ENCODE results near the gene DNAI2.
"Not testable (repeated sequence)": the region's sequence is repeated elsewhere in the genome, so short reads cannot be mapped to it uniquely, and the experiment has no call there.

Gene DNAI2

DNA sequence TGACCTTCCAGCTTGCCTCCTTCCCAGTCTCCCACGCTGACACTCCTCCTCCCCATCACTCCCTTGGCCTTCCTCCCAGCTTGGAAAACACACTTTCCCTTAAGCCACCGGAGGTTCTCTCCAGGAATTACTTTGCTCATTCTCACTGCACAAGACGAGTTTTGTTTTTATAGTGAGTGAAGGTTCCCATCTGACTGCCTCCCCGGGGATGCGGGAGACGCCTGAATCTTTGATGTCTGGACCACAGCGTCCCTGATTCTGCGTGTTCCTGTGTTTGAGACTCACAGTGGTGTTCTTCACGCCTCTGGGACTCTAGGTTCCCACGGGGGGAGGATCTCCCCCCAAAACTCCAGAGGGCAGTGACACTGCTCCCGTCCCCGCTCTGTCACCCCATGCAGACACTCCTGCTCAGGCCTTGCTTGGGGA is 2.0 kb downstream of the DNAI2 start:
- H3K9me3 ChIP-seq (ENCODE audit: insufficient read depth, low read depth, low read length): no peaks in the 10 kb centered on the region
- no peaks in the 10 kb centered on the region for H3K9me2 ChIP-seq (replicated peaks; ENCODE audit: low read depth, low read length)
- peaks cover 49% of the 10 kb centered on the region for H3K27me3 ChIP-seq (ENCODE audit: insufficient read depth, low read length, poor library complexity, severe bottlenecking)
- no peaks in the 10 kb centered on the region for H3K36me3 ChIP-seq (ENCODE audit: insufficient read depth, low read length)
- H3K9ac ChIP-seq (ENCODE audit: low read depth, low read length, poor library complexity, severe bottlenecking): no peak overlapping the region
- TF ChIP-seq EZH2phosphoT487 (IDR thresholded peaks at IDR 0.05; ENCODE audit: borderline replicate concordance): no peak
- TF ChIP-seq, protein P1, sequence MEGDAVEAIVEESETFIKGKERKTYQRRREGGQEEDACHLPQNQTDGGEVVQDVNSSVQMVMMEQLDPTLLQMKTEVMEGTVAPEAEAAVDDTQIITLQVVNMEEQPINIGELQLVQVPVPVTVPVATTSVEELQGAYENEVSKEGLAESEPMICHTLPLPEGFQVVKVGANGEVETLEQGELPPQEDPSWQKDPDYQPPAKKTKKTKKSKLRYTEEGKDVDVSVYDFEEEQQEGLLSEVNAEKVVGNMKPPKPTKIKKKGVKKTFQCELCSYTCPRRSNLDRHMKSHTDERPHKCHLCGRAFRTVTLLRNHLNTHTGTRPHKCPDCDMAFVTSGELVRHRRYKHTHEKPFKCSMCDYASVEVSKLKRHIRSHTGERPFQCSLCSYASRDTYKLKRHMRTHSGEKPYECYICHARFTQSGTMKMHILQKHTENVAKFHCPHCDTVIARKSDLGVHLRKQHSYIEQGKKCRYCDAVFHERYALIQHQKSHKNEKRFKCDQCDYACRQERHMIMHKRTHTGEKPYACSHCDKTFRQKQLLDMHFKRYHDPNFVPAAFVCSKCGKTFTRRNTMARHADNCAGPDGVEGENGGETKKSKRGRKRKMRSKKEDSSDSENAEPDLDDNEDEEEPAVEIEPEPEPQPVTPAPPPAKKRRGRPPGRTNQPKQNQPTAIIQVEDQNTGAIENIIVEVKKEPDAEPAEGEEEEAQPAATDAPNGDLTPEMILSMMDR (conservative IDR thresholded peaks at IDR 0.05; ENCODE audit: low read length): no peak
- H2AFZ ChIP-seq (ENCODE audit: low read length): no peak overlapping the region
- H3K4me1 ChIP-seq (ENCODE audit: insufficient read depth, low read length, poor library complexity, severe bottlenecking): no peaks in the 10 kb centered on the region
- no peaks in the 10 kb centered on the region for H4K20me1 ChIP-seq (ENCODE audit: insufficient read depth, low read length, poor library complexity, severe bottlenecking)
- no peak overlapping the region for H3K4me2 ChIP-seq (ENCODE audit: low read depth, low read length, poor library complexity, severe bottlenecking)
- no peak overlapping the region for H3K4me3 ChIP-seq (ENCODE audit: low read length, poor library complexity, severe bottlenecking)
- H3K79me2 ChIP-seq (ENCODE audit: insufficient read depth, low read length): no peaks in the 10 kb centered on the region
- no peaks in the 10 kb centered on the region for H3F3A ChIP-seq (ENCODE audit: low read depth)

DNA sequence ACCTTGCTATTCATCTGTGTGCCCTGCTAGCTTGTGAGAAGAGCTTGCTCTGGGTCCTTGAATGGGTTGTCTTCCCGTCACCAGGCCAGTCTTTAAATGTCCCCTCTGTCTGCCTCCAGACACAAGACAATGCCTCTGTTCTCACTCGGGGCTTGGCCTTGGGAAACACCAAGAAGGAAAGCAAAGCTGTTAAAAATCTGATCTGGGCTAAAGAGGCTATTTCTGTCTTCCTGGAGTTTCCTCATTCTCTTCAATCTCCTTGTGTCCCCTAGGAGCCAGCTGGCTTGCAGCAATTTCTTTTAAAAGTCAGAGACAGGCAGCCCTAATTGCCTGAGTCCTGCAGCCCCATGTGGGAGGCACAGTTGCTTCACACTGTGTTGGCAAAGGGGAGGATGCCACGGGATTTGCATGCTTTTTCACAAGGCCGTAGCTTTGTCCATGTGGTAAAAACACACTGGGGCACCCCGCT is 2.5 kb downstream of the DNAI2 start:
- H3K9ac ChIP-seq (ENCODE audit: low read depth, low read length, poor library complexity, severe bottlenecking): no peak overlapping the region
- no peaks in the 10 kb centered on the region for H3K9me3 ChIP-seq (ENCODE audit: insufficient read depth, low read depth, low read length)
- H3K4me3 ChIP-seq (ENCODE audit: low read length, poor library complexity, severe bottlenecking): no peak overlapping the region
- TF ChIP-seq, protein P1 (conservative IDR thresholded peaks at IDR 0.05; ENCODE audit: low read length): no peak
- TF ChIP-seq EZH2phosphoT487 (IDR thresholded peaks at IDR 0.05; ENCODE audit: borderline replicate concordance): no peak
- no peaks in the 10 kb centered on the region for H3K4me1 ChIP-seq (ENCODE audit: insufficient read depth, low read length, poor library complexity, severe bottlenecking)
- no peak overlapping the region for H3K4me2 ChIP-seq (ENCODE audit: low read depth, low read length, poor library complexity, severe bottlenecking)
- no peaks in the 10 kb centered on the region for H4K20me1 ChIP-seq (ENCODE audit: insufficient read depth, low read length, poor library complexity, severe bottlenecking)
- no peak overlapping the region for H2AFZ ChIP-seq (ENCODE audit: low read length)
- peaks cover 51% of the 10 kb centered on the region for H3K27me3 ChIP-seq (ENCODE audit: insufficient read depth, low read length, poor library complexity, severe bottlenecking)
- H3K79me2 ChIP-seq (ENCODE audit: insufficient read depth, low read length): no peaks in the 10 kb centered on the region
- no peaks in the 10 kb centered on the region for H3F3A ChIP-seq (ENCODE audit: low read depth)
- H3K36me3 ChIP-seq (ENCODE audit: insufficient read depth, low read length): no peaks in the 10 kb centered on the region
- H3K9me2 ChIP-seq (replicated peaks; ENCODE audit: low read depth, low read length): no peaks in the 10 kb centered on the region

DNA sequence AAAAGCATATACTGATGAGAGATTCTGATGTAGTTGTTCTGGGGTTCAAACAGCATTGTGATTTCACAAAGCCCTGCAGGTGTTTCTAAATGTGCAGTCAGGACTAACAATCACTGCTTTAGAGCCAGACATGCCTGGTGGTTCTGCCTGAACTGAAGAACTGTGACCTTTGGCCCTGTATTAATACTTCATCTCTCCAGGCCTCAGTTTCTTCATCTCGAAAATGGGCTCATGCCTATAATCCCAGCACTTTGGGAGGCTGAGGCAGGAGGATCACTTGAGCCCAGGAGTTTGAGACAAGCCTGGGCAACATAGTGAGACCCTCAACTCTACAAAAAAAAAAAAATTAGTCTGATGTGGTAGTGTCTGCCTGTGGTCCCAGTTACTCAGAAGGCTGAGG is 3.9 kb downstream of the DNAI2 start:
- no peak overlapping the region for H3K4me3 ChIP-seq (ENCODE audit: low read length, poor library complexity, severe bottlenecking)
- no peaks in the 10 kb centered on the region for H4K20me1 ChIP-seq (ENCODE audit: insufficient read depth, low read length, poor library complexity, severe bottlenecking)
- no peak overlapping the region for H2AFZ ChIP-seq (ENCODE audit: low read length)
- no peaks in the 10 kb centered on the region for H3K9me2 ChIP-seq (replicated peaks; ENCODE audit: low read depth, low read length)
- TF ChIP-seq, protein P1 (conservative IDR thresholded peaks at IDR 0.05; ENCODE audit: low read length): no peak
- no peak for TF ChIP-seq EZH2phosphoT487 (IDR thresholded peaks at IDR 0.05; ENCODE audit: borderline replicate concordance)
- peaks cover 5% of the 10 kb centered on the region for H3K4me1 ChIP-seq (ENCODE audit: insufficient read depth, low read length, poor library complexity, severe bottlenecking)
- H3K27me3 ChIP-seq (ENCODE audit: insufficient read depth, low read length, poor library complexity, severe bottlenecking): peaks cover 63% of the 10 kb centered on the region
- no peak overlapping the region for H3K9ac ChIP-seq (ENCODE audit: low read depth, low read length, poor library complexity, severe bottlenecking)
- no peaks in the 10 kb centered on the region for H3K79me2 ChIP-seq (ENCODE audit: insufficient read depth, low read length)
- no peak overlapping the region for H3K4me2 ChIP-seq (ENCODE audit: low read depth, low read length, poor library complexity, severe bottlenecking)
- H3K36me3 ChIP-seq (ENCODE audit: insufficient read depth, low read length): no peaks in the 10 kb centered on the region
- H3K9me3 ChIP-seq (ENCODE audit: insufficient read depth, low read depth, low read length): no peaks in the 10 kb centered on the region
- no peaks in the 10 kb centered on the region for H3F3A ChIP-seq (ENCODE audit: low read depth)

DNA sequence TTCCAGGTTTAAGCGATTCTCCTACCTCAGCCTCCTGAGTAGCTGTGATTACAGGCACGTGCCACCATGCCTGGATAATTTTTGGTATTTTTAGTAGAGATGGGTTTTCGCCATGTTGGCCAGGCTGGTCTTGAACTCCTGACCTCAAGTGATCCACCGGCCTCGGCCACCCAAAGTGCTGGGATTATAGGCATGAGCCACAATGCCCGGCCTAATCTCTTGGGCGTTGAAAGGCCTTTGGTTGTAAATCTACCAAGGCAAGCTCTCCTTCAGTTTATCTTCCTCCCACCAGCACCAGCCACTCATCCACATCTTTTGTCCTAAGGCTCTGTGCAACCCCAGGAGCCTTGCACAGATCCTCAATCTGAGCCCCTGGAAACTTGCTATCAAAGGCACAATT is 5.6 kb downstream of the DNAI2 start:
- H3K4me2 ChIP-seq (ENCODE audit: low read depth, low read length, poor library complexity, severe bottlenecking); H3K4me3 ChIP-seq (ENCODE audit: low read length, poor library complexity, severe bottlenecking); H3K4me1 ChIP-seq (ENCODE audit: insufficient read depth, low read length, poor library complexity, severe bottlenecking); H3K9me2 ChIP-seq (replicated peaks; ENCODE audit: low read depth, low read length); H2AFZ ChIP-seq (ENCODE audit: low read length); H3K9ac ChIP-seq (ENCODE audit: low read depth, low read length, poor library complexity, severe bottlenecking); H3K79me2 ChIP-seq (ENCODE audit: insufficient read depth, low read length); H3K9me3 ChIP-seq (ENCODE audit: insufficient read depth, low read depth, low read length); H4K20me1 ChIP-seq (ENCODE audit: insufficient read depth, low read length, poor library complexity, severe bottlenecking); H3K36me3 ChIP-seq (ENCODE audit: insufficient read depth, low read length); H3F3A ChIP-seq (ENCODE audit: low read depth): not testable (repeated sequence)
- peaks cover 55% of the 10 kb centered on the region for H3K27me3 ChIP-seq (ENCODE audit: insufficient read depth, low read length, poor library complexity, severe bottlenecking)

Data from Loucy (cell line).